Activated gamma-delta T cell treated with anti-CD3 and anti-CD28 coated beads, Interleukin-2, amount 50 U/mL, for 16 hours (primary cell): ENCODE results near the gene SMARCA4.
A peak's percentile ranks its signal among the peaks of the same experiment; 100 is the strongest.

Experiments
- DNase-seq: peaks from one replicate; pipeline ENCODE4 v3.0.0-alpha.2; 2020; ENCODE audit warnings: low read depth

The SMARCA4 gene

DNA sequence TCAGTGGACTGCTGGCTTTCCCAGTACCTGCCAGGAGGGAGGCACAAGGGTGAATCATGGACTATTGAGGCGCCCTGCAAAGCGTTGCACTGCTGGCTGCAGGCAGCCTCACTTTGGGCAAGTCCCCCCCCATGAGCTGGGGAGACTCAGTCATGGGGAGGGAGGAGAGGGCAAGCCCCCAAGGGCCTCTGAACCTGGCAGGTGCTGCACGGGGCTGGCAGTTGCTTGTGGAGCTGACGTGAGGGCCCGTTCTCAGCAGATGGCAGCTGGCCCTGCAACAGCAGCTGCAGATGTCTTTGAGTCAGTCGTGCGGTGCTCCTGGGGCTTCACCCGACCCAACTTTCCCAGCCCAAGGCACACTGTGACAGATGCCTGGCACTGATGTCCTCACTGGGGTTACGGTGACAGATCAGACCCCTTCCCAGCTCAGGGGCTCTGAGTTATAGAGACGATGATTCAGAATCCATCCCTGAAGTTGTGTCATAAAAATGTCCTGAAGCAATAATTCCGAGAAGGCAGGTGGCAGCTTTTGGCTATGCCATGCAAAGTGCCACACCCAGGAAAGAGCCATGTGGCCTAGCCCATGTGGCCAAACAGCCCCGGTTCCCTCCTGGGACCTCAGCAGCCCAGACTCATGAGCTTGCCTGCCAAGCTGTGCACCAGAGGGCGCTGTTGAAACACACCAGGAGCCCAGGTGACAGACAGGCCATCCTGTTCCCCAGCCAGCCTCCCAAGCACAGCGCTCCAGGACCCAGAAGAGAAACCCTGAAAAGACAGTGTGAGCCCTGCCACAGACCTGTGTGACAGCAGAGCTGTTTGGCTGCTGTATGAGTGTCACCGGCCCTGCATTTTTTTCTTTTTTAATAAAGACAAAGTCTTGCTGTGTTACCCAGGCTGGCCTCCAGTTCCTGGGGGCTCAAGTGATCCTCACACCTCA lies 74.9 kb downstream of the SMARCA4 start:
- DNase-seq, result peak; percentile 72

DNA sequence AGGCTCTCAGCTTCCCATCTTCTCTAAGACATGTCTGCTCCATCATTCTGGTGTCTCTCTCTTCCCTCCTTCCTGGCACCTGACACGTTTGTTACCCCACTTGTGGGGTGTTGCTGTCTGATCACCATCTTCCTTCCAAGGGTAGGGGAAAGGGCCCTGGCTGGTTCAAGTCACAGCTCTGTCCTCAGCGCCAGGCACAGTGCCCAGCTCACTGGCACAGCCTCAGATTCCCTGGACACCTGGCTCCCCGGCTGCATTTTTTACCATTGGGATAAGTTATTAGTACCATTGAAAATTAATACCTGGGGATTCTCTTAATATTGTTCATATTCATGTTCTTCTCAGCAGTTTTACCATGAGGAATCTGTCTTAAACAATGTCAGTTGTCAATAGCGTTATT lies 77.7 kb downstream of the SMARCA4 start:
- no peak for DNase-seq

DNA sequence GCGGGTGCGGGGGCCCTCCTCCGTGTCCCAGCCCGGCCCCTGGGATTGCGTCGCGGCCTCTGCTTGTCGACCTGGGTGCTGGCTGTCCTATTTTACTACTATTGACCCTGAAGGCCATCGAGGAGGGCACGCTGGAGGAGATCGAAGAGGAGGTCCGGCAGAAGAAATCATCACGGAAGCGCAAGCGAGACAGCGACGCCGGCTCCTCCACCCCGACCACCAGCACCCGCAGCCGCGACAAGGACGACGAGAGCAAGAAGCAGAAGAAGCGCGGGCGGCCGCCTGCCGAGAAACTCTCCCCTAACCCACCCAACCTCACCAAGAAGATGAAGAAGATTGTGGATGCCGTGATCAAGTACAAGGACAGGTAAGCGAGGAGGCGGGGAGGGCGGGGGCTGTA lies 80.4 kb downstream of the SMARCA4 start:
- DNase-seq, result no peak

DNA sequence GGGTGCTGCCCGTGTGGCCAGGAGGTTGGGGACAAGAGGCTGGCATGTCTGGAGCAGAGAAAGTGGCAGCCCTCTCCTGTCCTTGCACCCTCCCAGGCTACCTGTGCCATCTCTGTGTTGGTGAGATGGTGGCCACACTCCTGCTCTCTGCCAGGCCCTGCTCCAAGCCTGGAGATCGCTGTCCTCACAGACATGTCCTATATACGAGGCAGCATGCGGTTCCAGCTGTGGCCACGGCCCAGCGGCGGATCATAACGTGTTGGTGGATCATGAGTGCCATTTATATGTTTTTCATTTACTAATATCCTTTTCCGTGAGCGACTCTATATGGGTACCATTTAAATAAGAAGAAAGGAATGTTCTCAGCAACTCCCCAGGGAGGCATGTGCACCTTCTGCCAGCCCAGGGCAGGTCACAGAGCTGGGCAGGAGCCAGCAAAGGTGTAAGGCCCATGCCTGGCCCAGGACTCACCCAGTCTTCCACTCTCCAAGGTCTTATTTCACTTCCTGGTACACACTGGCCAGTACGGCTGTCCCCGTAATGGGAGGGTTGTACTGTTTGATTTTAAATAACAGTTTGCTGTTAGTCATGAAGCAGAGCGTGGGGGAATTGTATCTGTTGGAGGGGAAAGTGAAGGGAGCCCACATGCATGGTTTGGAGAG lies 81.3 kb downstream of the SMARCA4 start:
- DNase-seq, result no peak

DNA sequence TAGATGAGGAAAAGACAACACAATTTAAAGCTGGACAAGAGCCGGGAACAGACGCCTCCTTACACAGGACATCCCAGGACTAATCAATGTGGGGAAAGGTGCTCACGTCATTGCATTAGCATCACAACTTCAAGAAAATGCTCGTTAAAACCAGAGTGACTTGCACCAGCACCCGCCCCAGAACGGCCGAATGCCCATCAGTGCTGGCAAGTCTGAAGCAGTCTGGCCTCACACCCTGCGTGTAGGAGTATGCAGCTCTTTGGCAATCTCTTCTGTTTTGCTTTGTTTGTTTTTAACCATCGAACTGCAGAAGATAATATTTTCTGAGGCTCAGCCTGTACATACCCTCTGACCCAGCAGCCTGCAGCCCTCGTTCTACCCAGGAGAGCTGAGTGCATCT lies 83.6 kb downstream of the SMARCA4 start:
- no peak for DNase-seq

DNA sequence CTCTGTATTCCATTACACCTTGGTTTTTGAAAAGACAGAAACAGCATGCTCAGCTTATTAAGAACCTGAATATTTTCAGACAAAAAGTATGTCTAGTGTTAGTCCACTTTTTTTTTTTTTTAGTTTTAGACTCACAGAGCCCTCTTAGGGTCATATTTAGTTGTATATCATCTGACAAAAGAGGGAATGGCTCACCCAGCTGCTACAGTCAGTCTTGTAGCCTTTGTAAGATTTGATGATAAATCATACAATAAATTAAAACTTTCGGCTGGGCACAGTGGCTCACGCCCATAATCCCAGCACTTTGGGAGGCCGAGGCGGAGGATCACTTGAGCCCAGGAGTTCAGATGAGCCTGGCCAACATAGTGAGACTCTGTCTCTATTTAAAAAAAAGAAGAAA lies 84.7 kb downstream of the SMARCA4 start:
- DNase-seq, result no peak

DNA sequence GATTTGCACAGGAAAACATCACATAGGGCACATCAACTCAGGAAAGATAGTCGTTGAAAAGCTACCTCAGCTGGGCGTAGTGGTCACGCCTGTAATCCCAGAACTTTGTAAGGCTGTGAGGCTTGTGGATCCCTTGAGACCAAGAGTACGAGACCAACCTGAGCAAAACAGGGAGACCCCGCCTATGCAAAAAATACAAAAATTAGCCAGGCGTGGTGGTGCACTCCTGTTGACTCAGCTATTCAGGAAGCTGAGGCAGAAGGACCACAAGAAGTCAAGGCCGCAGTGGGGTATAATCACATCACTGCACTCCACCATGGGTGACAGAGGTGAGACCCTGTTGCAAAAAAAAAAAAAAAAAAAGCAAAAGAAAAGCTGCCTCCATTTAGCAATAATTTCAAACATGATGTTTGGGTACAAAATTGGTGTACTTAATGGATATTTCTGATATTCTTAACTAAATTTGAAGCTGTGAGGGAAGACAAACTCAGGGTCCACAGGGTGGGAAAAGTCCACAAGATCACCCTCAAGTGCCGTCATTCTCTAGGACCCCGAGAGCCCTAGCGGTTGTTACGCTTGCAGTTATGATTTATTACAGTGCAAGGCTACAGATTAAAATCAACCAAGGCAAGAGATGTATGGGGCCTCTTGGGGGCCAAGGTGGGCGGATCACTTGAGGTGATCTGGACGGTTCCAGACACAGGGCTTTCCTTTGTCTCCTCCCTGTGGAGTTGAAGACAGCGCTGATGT lies 86.0 kb downstream of the SMARCA4 start:
- DNase-seq, result no peak

DNA sequence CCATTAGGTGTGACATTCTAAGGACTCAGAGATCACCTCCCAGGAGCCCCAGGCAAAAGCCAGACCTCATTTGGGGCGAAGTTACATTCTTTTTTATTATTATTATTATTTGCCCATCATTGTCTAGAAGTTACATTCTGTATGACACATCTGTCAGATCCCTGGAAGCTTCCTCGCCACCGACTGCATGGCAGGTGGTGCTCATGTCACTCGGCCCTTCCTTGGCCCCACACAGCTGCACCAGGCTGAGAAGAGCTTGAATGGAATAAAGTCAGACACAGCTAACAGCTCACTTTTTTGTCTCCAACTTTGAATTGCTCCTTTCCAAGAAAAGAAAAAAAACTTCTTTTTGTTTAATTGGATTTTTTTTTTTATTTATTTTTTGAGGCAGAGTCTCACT lies 87.0 kb downstream of the SMARCA4 start:
- no peak for DNase-seq

DNA sequence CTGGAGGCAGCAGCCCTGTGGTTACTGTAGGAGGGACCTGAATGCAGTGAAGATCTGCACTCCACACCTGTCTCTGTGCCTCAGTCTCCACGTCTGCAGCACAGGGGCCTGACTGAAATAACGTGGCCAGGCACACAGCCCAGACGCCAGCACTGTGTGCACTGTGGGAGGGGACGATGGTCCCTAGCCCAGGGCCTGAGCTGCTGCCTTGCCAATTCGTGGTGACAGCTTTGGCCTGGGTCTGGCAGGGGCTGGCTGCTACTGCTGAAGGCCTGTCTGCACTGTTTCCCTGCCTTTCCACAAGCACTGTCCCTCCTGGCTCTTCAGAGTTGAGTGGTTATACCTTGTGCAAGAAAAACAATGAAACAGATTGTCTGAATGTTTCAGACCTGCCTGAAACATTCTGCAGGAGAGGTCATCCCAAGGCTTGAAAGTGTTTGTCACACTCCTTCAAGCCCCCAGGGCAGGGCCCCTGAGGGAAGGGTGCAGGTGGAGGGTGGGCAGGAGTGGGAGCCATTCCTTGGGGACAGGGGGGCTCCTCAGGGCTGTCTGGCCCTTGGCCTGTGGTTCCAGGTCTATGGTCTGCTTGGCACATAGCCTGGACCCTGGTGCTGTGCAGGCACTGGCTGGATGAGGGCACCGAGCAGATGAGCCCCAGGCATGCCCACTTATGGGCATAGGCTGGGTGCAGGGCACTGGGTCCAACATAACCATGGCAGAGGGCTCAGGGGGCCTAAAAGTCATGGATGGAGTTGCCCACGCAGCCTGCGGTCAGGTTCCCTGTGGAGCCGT lies 89.7 kb downstream of the SMARCA4 start:
- DNase-seq, result no peak

DNA sequence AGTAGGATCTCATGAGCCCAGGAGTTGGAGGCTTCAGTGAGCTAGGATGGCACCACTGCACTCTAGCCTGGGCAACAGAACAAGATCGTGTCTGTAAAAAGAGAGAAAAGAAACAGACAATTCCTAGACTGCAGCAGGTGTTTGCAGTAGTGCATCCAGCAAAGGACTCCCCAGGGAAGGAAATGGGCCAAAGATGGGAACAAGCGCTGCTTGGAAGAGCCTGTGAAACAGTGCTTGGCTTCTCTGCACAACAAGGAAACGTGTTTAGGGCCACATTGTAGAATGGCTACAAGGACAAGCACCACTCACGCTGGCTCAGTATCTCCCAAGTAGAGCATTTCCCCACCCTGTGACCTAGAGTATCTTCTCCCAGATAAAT lies 93.0 kb downstream of the SMARCA4 start:
- no peak for DNase-seq

DNA sequence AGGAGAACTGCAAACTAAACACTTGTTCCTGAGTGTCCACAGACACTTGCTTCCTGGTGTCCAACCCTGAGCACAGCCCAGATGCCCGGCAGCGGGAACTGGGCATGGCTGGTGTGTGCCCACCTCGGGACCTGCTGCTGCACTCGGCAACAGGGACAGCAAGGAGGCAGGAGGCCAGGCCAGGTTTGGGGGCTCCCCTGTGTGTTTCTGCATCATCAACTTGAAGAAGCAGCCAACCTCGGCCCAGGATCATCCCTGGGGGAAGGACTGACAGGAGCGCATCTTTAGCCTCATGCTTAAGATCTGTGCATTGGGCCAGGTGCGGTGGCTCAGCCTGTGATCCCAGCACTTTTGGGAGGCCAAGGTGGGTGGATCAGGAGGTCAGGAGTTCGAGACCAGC lies 93.4 kb downstream of the SMARCA4 start:
- DNase-seq, result no peak

DNA sequence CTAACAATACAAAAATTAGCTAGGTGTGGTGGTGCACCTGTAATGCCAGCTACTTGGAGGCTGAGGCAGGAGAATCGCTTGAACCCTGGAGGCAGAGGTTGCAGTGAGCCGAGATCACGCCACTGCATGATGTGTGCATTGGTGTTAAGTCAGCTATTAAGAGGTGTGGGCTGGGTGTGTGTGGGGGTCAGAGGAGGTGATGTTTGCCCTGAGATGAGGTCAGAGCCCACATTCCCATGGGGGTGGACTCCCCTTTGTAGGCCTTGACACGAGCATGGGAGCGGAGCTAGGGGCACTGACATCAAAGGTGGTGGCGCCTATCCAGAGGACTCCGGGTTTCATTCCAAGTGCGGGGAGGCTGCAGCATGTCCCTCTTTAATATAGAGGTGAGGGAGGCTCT lies 93.8 kb downstream of the SMARCA4 start:
- no peak for DNase-seq

DNA sequence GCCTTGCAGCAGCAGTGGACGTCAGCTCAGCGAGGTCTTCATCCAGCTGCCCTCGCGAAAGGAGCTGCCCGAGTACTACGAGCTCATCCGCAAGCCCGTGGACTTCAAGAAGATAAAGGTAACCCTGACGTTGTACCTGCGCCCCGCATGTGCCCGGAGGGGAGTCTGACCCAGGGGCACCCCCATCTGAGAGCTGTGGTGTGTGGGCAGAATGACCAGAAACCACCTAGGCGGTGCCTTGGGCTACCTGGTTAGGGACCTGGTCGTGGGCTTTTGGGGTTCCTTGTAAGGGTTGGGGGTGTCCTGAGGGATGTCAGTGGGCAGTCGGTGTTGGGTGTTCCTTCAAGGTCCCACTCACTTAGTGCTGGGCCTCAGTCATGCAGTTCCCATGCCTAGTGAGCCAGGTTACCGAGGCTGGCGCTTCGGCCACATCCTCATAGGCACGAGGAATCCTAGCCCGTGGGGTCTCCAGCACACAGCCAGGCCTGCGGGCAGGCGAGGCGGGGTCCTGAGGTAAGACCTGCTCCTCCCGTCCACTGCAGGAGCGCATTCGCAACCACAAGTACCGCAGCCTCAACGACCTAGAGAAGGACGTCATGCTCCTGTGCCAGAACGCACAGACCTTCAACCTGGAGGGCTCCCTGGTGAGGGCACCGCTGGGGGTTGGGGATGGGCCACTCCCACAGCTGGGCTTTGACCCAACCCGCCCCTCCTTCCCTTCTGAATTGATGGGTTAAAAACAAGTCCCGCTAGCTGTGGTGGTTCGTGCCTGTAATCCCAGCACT lies 97.6 kb downstream of the SMARCA4 start:
- no peak for DNase-seq

DNA sequence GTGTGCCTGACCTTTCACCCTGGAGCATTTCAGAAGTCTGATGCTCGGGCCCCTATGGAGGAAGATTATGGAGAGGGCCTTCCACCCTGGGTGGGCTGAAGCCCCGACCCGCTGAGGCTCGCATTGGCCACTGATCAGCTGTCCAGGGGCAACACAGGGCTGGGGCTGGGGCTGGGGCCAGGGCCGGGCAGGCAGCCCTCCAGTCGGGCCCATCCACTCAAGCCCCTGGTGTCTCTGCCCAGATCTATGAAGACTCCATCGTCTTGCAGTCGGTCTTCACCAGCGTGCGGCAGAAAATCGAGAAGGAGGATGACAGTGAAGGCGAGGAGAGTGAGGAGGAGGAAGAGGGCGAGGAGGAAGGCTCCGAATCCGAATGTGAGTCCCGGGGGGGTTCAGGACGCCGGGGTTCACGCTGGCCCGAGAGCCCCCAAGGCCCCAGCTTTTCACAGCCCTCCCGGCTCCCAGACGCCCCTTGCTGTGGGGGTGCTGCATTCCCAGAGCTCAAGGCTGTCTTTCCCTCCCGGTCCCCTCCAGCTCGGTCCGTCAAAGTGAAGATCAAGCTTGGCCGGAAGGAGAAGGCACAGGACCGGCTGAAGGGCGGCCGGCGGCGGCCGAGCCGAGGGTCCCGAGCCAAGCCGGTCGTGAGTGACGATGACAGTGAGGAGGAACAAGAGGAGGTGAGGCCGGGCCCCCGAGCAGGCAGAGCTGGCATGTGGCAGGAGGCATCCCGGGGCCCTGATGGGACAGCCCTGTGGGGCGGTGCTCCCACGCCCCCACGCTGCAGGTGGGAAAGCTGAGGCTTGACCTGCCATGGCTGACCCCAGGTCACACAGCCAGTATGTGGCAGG lies 98.9 kb downstream of the SMARCA4 start:
- DNase-seq, result no peak

DNA sequence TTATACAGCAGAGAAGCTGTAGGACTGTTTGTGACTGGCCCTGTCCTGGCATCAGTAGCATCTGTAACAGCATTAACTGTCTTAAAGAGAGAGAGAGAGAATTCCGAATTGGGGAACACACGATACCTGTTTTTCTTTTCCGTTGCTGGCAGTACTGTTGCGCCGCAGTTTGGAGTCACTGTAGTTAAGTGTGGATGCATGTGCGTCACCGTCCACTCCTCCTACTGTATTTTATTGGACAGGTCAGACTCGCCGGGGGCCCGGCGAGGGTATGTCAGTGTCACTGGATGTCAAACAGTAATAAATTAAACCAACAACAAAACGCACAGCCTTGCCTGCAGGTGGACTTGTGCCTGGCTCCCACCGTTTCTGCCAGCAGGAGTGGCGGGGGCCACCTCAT lies 101.1 kb downstream of the SMARCA4 start:
- no peak for DNase-seq

DNA sequence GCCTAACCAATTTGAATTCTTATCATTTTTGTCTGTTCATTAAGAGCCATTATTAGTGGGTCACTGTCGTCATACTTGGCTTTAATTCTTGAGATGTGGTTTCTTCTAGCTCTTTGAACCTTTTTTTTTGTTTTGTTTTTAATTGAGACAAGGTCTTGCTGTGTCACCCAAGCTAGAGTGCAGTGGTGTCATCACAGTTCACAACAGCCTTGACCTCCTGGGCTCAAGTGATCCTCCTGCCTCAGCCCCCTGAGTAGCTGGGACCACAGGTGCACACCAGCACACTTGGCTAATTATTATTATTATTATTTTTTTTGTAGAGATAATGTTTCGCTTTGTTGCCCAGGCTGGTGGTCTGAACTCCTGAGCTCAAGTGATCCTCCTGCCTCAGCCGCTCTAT lies 102.6 kb downstream of the SMARCA4 start:
- DNase-seq, result no peak

DNA sequence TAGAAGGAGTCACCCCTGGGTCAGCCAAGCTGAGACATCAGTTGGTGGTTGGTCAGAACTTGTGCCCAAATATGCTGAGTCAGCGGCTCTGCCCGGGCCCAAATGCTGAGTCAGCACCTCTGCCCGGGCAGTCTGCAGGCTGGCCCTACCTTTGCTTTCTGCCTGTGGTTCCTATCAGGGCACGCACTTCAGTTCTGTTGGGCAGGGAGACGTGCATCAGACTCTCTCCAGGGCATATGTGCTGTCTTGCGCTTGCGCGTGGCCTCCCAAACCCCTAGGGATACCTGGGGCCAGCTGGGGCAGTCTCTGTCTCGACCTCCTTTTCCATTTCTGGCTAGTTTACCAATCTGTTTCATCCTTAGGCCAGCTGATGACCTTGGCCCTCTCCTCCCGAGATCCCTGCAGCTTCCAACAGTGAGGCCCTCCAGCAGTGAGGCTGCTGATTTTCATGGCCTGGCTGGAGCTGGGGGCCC lies 104.0 kb downstream of the SMARCA4 start:
- no peak for DNase-seq

DNA sequence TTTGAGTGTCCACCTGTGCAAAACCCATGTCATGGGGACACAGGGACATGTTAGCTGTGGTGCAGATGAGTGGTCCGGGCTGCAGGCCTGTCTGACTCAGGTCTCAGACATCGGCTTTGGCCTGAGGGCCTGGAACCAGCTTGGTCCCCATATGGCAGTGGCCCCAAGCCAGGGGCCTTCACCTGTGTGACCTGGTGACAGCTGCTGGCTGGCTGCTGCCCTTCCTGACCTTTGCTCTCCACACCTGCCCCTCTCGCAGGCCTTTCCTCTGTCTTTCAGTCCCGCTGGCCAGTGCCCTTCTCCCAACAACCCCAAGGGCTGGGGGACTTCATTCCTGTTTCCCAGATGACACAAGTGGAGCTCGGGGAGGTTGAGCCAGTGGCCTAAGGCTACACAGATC lies 105.5 kb downstream of the SMARCA4 start:
- DNase-seq, result no peak

DNA sequence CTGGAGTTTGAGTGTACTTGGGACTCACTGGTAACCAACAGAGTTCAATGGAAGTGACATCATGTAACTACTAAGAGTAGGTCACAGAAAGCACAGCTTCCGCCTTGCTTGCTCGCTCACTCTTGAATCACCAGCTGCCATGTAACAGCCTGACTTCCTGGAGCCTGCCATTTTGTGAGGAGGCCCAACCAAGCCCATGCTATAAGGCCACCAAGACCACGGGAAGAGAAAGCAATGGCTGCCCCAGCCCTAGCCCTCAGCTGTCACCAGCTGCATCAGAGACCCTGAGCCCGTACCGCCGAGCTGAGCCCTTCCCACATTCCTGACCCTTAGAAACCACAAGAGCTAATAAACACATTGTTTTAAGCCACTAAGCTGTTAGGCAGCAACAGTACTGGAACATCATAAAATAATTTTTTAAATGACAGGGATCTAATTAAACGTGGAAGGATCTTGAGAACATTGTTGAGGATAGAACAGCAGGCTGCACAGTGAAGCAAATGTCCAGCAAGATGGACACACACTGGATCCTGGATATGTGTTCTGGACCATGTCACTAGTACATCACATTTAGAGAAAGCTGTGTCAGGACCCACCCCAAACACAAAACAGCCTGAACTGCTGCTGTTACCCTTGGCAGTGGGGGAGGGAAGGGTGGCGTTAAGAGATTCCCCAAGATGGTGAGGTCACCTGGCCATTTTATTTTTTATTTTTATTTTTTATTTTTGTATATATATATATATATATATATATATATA lies 106.7 kb downstream of the SMARCA4 start:
- no peak for DNase-seq
